HEK293T (cell line): ENCODE measurements around the gene KLHL41.

Source experiments
- CTCF ChIA-PET: fragments of 350-600 bp; formaldehyde crosslinking; extraction: SDS; loops from one replicate; lab custom pipeline; 2021; ENCODE audit warnings: antibody characterized with exemption, inconsistent platforms; lab: Yijun Ruan, JAX
- POLR2A ChIA-PET: fragments of 350-600 bp; formaldehyde crosslinking; extraction: SDS; loops from one replicate; lab custom pipeline; 2020; ENCODE audit warnings: antibody characterized with exemption, inconsistent platforms; lab: Yijun Ruan, JAX
- DNase-seq: peaks from one replicate; pipeline ENCODE4 v3.0.0; 2012; ENCODE audit warnings: mixed read lengths; ENCODE audit errors: extremely low spot score
- ARNT ChIP-seq: fragments of 450-650 bp; IDR thresholded peaks from 2 replicates; pipeline ENCODE4 v1.6.1; 2017; ENCODE audit warnings: mild to moderate bottlenecking
- BHLHE40 ChIP-seq: fragments of 450-650 bp; IDR thresholded peaks from 2 replicates; pipeline ENCODE4 v1.6.1; 2016; ENCODE audit warnings: mild to moderate bottlenecking, moderate library complexity, borderline replicate concordance
- CTBP1 ChIP-seq: fragments of 450-650 bp; IDR thresholded peaks from 2 replicates; pipeline ENCODE4 v1.6.1; 2016; ENCODE audit warnings: borderline replicate concordance
- ELF4 ChIP-seq: fragments of 450-650 bp; IDR thresholded peaks from 2 replicates; pipeline ENCODE4 v1.6.1; 2017; ENCODE audit warnings: antibody characterized with exemption
- FOXA1 ChIP-seq: fragments of 450-650 bp; IDR thresholded peaks from 2 replicates; pipeline ENCODE4 v1.6.1; 2016; ENCODE audit warnings: mild to moderate bottlenecking
- FOXK2 ChIP-seq: fragments of 450-650 bp; IDR thresholded peaks from 2 replicates; pipeline ENCODE4 v1.6.1; 2016; ENCODE audit warnings: mild to moderate bottlenecking
- FOXM1 ChIP-seq: fragments of 450-650 bp; IDR thresholded peaks from 2 replicates; pipeline ENCODE4 v1.6.1; 2017; ENCODE audit warnings: mild to moderate bottlenecking, borderline replicate concordance
- HDGF ChIP-seq: fragments of 450-650 bp; IDR thresholded peaks from 2 replicates; pipeline ENCODE4 v1.6.1; 2017; ENCODE audit warnings: antibody characterized with exemption, borderline replicate concordance
- L3MBTL2 ChIP-seq: fragments of 450-650 bp; conservative IDR thresholded peaks from 2 replicates; pipeline ENCODE4 v1.6.1; 2016; ENCODE audit warnings: mild to moderate bottlenecking
- LEF1 ChIP-seq: fragments of 450-650 bp; IDR thresholded peaks from 2 replicates; pipeline ENCODE4 v1.6.1; 2017; ENCODE audit warnings: mild to moderate bottlenecking, borderline replicate concordance
- NFRKB ChIP-seq: fragments of 450-650 bp; IDR thresholded peaks from 2 replicates; pipeline ENCODE4 v1.6.1; 2016; ENCODE audit warnings: mild to moderate bottlenecking, moderate library complexity
- PKNOX1 ChIP-seq: fragments of 450-650 bp; IDR thresholded peaks from 2 replicates; pipeline ENCODE4 v1.6.1; 2016
- SP1 ChIP-seq: fragments of 450-650 bp; IDR thresholded peaks from 2 replicates; pipeline ENCODE4 v1.6.1; 2017
- SUZ12 ChIP-seq: fragments of 450-650 bp; IDR thresholded peaks from 2 replicates; pipeline ENCODE4 v1.6.1; 2016; ENCODE audit warnings: mild to moderate bottlenecking
- TARDBP ChIP-seq: fragments of 450-650 bp; IDR thresholded peaks from 2 replicates; pipeline ENCODE4 v1.6.1; 2016
- ZNF384 ChIP-seq: fragments of 450-650 bp; IDR thresholded peaks from 2 replicates; pipeline ENCODE4 v1.6.1; 2016

KLHL41 gene

GRCh38 chr2:169493360-169493759 is 16.1 kb upstream of the KLHL41 start:
- no peak for DNase-seq
- ChIA-PET POLR2A (no interaction called here), CTCF (no interaction called here)
- TF ChIP-seq L3MBTL2: no peak
- TF ChIP-seq LEF1: no peak

- no peak for TF ChIP-seq ARNT
- TF ChIP-seq TARDBP: no peak
- no peak for TF ChIP-seq LEF1
- TF ChIP-seq PKNOX1: no peak
- no peak for TF ChIP-seq FOXK2
- no peak for TF ChIP-seq ZNF384
- TF ChIP-seq SP1: no peak
- TF ChIP-seq BHLHE40: no peak
- TF ChIP-seq ELF4: no peak
- CTCF ChIA-PET: no interaction called here
- POLR2A ChIA-PET: no interaction called here
- DNase-seq: no peak
Measured at GRCh38 chr2:169495310-169495928, 14.1 kb upstream of the KLHL41 start.

- DNase-seq: no peak
- TF ChIP-seq SP1 (no peak), FOXA1 (no peak), SUZ12 (no peak), HDGF (no peak), FOXK2 (no peak), TARDBP (no peak), FOXM1 (no peak), ELF4 (no peak), LEF1 (no peak), L3MBTL2 (no peak), NFRKB (no peak), ZNF384 (no peak), CTBP1 (no peak), PKNOX1 (no peak), ARNT (no peak), BHLHE40 (no peak)
- POLR2A ChIA-PET: no interaction called here
- CTCF ChIA-PET: no interaction called here
Measured at GRCh38 chr2:169504651-169505050, 4.9 kb upstream of the KLHL41 start.

DNA sequence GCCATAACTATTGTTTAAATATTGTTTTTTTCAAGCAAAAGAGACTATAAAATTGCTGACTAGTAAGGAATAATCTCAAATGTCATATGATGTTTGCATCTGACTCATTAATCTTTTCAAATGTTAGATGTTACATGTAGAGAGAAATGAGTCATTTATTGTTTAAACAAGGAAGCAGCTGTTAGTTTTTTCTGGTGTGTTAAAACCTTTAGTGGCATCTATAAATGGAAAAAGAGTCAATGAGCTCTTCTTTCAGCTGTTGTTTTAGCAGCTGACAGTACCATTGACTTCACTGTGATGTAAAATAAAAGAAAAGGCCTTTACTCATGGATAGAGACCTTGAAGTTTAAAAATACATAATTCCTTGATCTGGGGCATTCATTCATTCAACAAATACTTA is 1.8 kb upstream of the KLHL41 start:
- DNase-seq: no peak
- ChIA-PET POLR2A (no interaction called here), CTCF (interaction anchor here (1.0 to 1.3 kb wide), 2 partner anchors 28 to 29 kb away, joined by 3 read pairs; partner anchors contain the start of gene BBS5)
- TF ChIP-seq SUZ12 (no peak), HDGF (no peak), ZNF384 (no peak), SP1 (no peak), CTBP1 (no peak), TARDBP (no peak), FOXM1 (no peak), L3MBTL2 (no peak), PKNOX1 (no peak), ELF4 (no peak), FOXA1 (no peak), LEF1 (no peak), FOXK2 (no peak), ARNT (no peak), NFRKB (no peak)

DNA sequence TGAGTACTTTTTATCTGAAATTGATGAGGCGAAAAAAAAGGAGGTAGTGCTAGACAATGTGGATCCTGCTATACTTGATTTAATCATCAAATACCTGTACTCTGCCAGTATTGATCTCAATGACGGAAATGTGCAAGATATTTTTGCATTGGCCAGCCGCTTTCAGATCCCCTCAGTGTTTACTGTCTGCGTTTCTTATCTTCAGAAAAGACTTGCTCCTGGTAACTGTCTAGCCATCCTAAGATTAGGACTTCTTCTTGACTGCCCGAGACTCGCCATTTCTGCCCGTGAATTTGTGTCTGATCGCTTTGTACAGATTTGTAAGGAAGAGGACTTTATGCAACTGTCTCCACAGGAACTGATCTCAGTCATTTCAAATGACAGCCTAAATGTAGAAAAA is 453 bp downstream of the KLHL41 start:
- POLR2A ChIA-PET: interaction anchor here (0.8 kb wide), 1 partner anchor 289 kb away, joined by 3 read pairs; the partner anchor contains the start of gene SSB
- CTCF ChIA-PET: no interaction called here
- TF ChIP-seq NFRKB (no peak), ELF4 (no peak), ZNF384 (no peak), ARNT (no peak), BHLHE40 (no peak)
- DNase-seq: no peak

- ChIA-PET CTCF (no interaction called here), POLR2A (no interaction called here)
- TF ChIP-seq BHLHE40: no peak
- TF ChIP-seq SP1: no peak
- no peak for TF ChIP-seq FOXM1
- TF ChIP-seq L3MBTL2: no peak
- no peak for TF ChIP-seq LEF1
- no peak for TF ChIP-seq ARNT
- no peak for TF ChIP-seq FOXA1
- TF ChIP-seq HDGF: no peak
- no peak for TF ChIP-seq TARDBP
- TF ChIP-seq ZNF384: no peak
- TF ChIP-seq SUZ12: no peak
- TF ChIP-seq NFRKB: no peak
- TF ChIP-seq PKNOX1: no peak
- no peak for TF ChIP-seq FOXK2
- TF ChIP-seq CTBP1: no peak
- TF ChIP-seq ELF4: no peak
- DNase-seq: no peak
Measured at GRCh38 chr2:169510496-169510895, 994 bp downstream of the KLHL41 start.
